ENCODE measurements around the gene SLC12A2.

GRCh38 chr5:128202320-128202719, 118.8 kb downstream of the SLC12A2 start:
- TF ChIP-seq EP300 (IDR thresholded peaks at IDR 0.05; ENCODE audit: borderline replicate concordance) (no peak), MAX (IDR thresholded peaks at IDR 0.05) (no peak), EGR1 (IDR thresholded peaks at IDR 0.05) (no peak), RAD21 (IDR thresholded peaks at IDR 0.05; ENCODE audit: low read depth) (no peak), ZBTB7A (IDR thresholded peaks at IDR 0.05; ENCODE audit: low read depth) (no peak), TAF1 (IDR thresholded peaks at IDR 0.05; ENCODE audit: low read depth) (no peak), REST (IDR thresholded peaks at IDR 0.05; ENCODE audit: low read depth) (no peak)

All from Ishikawa (cell line).